ENCODE results near the gene KCNE1.
"Not testable (repeated sequence)": the region's sequence is repeated elsewhere in the genome, so short reads cannot be mapped to it uniquely, and the experiment has no call there.

GRCh38 chr21:34447018-34447417 is 65.0 kb downstream of the KCNE1 start:
- TF ChIP-seq CTCF, POLR2A (IDR thresholded peaks at IDR 0.05): not testable (repeated sequence)

Measured in tibial nerve (tissue), 3 donors.